Tibial artery (tissue), 4 donors: ENCODE data around the gene WBP2NL.
"Not testable (repeated sequence)": the region's sequence is repeated elsewhere in the genome, so short reads cannot be mapped to it uniquely, and the experiment has no call there.

ENCODE experiments used
- DNase-seq, 2 donors: peaks; one replicate each; pipeline ENCODE4 v3.0.0-alpha.2; 2019
- H3K27ac ChIP-seq, 2 donors: fragments of 200-600 bp; sonication (generic) in 1 of 2; 1 replicate in 1 of 2; 2 replicates in 1 of 2; pipeline ENCODE4 v1.5.1; 2018 to 2019; ENCODE audit warnings: mild to moderate bottlenecking in 1 of 2
- H3K27me3 ChIP-seq, 2 donors: fragments of 200-600 bp; sonication (generic) in 1 of 2; one replicate each; pipeline versions ENCODE4 v1.5.1 to v1.6.0; 2016 to 2019
- H3K36me3 ChIP-seq, 3 donors: fragments of 200-600 bp; sonication (generic) in 2 of 3; one replicate each; pipeline ENCODE4 v1.5.1; 2016 to 2019; ENCODE audit warnings: mild to moderate bottlenecking in 2 of 3
- H3K4me1 ChIP-seq, 4 donors: fragments of 200-600 bp; sonication (generic) in 2 of 4; 1 replicate in 3 of 4; 2 replicates in 1 of 4; pipeline ENCODE4 v1.5.1; 2016 to 2019
- H3K4me3 ChIP-seq, 2 donors: fragments of 200-600 bp; sonication (generic) in 1 of 2; 1 replicate in 1 of 2; 2 replicates in 1 of 2; pipeline ENCODE4 v1.5.1; 2018 to 2019; ENCODE audit warnings: mild to moderate bottlenecking in 2 of 2
- H3K9me3 ChIP-seq, 3 donors: fragments of 200-600 bp; sonication (generic) in 1 of 3; one replicate each; pipeline ENCODE4 v1.5.1; 2016 to 2019
- intact Hi-C: fragments of 100-400 bp; cut with DNase I; formaldehyde crosslinking; loops from one replicate; pipeline ENCODE4 v1.15.0; 2023; ENCODE audit warnings: low total_unique reads
- TF ChIP-seq, protein P1 (sequence below), 2 experiments: fragments of 200-600 bp in 1 of 2; fragments of 450-650 bp in 1 of 2; IDR thresholded peaks; one replicate each; pipeline ENCODE4 v1.5.1; 2017 to 2019; ENCODE audit warnings: antibody characterized with exemption in 2 of 2, mild to moderate bottlenecking in 1 of 2, moderate library complexity in 1 of 2

WBP2NL gene

DNA sequence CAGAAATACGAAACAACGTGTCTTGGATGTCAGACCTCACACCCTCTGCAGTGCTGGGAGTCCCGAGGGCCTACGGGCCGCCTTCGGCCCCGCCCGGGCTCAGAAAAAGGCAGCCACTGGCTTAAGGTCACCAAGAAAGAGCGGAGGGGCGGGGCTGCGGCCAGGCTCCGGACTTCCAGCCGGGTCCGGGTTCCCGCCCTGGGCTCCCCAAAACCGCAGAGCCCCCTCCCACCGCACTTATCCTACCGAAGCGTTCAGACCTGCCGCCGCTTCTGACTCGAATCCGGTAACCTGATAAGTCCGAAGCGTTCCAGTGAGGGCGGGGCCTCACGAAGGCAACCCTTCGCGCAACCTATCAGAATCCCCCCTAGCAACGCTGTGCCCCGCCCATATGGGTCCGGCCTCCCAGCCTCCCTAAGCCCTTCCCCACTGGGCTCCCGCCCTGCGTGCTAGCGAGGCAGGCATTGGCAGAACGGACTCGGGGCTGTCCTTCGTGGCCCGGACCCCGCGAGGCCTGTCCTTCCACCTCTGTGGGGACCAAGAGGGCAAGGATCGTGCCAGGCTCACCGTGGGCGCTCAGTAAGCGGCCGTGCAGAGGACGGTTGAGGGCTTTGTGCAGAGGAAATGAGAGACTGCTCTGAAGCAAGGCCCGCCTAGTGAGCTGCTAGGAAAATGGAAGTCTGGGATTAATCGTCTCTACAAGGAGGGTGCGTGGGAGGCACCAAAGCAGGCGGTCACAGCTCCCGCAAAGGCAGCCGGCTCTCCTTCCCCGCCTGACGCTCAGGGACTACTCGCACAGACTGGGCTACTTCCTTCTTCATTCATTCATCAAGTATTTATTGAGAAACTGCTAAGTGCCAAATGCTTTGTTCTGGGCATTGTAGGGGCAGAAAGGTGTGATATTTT lies 72.2 kb downstream of the WBP2NL start, which contains the start of gene NAGA:
TSS of gene NAGA (minus strand) at position 296 of the 906 bp plus-strand sequence. CDS start 515 bp downstream, outside the sequence.
- H3K27me3 ChIP-seq = no peaks in the 10 kb centered on the region
- intact Hi-C loops = loop anchor here (10.0 kb wide), 1 partner anchor 236 kb away; the partner anchor contains the start of gene SREBF2

DNA sequence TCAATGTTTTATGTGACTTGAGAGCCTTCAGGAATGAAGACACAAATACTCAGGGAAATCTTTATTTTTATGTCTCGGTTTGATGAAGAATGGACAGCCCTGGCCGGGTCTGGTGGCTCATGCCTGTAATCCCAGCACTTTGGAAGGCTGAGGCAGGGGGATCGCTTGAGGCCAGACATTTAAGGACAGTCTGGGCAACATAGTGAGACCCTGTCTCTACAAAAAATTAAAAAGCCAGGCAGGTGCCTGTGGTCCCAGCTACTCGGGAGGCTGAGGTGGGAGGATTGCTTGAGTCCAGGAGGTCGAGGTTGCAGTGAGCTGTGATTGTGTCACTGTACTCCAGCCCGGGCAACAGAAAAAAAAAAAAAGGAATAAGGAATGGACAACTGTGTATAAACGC lies 72.9 kb downstream of the WBP2NL start:
- H3K36me3 ChIP-seq = peaks cover 1 to 30% (median 19%) of the 10 kb centered on the region in 3 donors
- not testable (repeated sequence) for DNase-seq, H3K9me3 ChIP-seq, H3K27me3 ChIP-seq
- peaks cover 0 to 42% (median 29%) of the 10 kb centered on the region in 4 donors for H3K4me1 ChIP-seq
- H3K27ac ChIP-seq = peak overlapping the region; percentile 81 to 83
- intact Hi-C loops = loop anchor here (10.0 kb wide), 1 partner anchor 237 kb away; the partner anchor contains the start of gene SREBF2
- peak overlapping the region; percentile 53 to 81 for H3K4me3 ChIP-seq

More for the DNA sequence above, 72.2 kb downstream of the WBP2NL start, which contains the start of gene NAGA:
- Histone ChIP-seq H3K36me3 (peaks cover 9 to 30% (median 26%) of the 10 kb centered on the region in 3 donors), H3K9me3 (no peaks in the 10 kb centered on the region), H3K27ac (peak within 1 kb of the TSS; percentile 81 to 83), H3K4me1 (peaks cover 0 to 41% (median 29%) of the 10 kb centered on the region in 4 donors), H3K4me3 (peak within 1 kb of the TSS; percentile 53 to 81)
- DNase-seq = peak; percentile 97 to 99
- TF ChIP-seq, protein P1, sequence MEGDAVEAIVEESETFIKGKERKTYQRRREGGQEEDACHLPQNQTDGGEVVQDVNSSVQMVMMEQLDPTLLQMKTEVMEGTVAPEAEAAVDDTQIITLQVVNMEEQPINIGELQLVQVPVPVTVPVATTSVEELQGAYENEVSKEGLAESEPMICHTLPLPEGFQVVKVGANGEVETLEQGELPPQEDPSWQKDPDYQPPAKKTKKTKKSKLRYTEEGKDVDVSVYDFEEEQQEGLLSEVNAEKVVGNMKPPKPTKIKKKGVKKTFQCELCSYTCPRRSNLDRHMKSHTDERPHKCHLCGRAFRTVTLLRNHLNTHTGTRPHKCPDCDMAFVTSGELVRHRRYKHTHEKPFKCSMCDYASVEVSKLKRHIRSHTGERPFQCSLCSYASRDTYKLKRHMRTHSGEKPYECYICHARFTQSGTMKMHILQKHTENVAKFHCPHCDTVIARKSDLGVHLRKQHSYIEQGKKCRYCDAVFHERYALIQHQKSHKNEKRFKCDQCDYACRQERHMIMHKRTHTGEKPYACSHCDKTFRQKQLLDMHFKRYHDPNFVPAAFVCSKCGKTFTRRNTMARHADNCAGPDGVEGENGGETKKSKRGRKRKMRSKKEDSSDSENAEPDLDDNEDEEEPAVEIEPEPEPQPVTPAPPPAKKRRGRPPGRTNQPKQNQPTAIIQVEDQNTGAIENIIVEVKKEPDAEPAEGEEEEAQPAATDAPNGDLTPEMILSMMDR (IDR thresholded peaks at IDR 0.05) = no peak

DNA sequence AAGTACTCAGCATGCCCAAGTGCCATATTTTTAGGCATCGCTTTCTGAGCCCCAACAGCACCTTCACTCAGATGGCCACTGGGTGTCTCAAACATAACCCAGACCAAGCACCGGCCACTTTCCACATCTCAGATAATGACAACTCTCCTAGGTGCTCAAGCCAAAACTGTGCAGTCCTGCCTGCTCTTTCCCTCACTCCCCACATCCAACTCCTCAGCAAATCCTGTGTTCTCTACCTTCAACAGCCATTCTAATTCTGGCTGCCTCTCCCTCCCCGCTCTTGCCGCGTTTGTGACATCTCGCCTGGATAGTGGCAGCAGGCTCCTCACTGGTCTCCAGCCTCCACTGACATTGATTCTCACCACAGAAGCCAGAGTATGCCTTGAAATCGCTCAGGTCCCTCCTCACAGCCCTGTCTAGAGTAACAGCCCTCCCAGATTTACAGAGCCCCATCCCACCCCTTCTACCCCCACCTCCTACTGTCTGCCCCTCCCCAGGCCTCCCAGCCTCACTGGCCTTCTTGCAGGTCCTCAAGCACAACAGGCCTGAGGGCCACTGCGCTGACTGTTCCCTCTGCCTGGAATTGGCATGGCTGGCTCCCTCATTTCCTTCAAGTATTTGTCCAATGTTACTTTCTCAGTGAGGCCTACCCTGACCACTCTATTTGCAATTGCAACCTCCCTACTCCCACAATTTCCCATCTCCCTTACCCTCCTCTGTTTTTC lies 74.2 kb downstream of the WBP2NL start:
- Histone ChIP-seq H3K27ac (no peak overlapping the region), H3K4me1 (peaks cover 0 to 51% (median 33%) of the 10 kb centered on the region in 4 donors), H3K4me3 (no peak overlapping the region), H3K36me3 (peaks cover 0 to 27% (median 15%) of the 10 kb centered on the region in 3 donors), H3K27me3 (no peaks in the 10 kb centered on the region), H3K9me3 (no peaks in the 10 kb centered on the region)
- intact Hi-C loops = loop anchor here (10.0 kb wide), 1 partner anchor 238 kb away; the partner anchor contains the start of gene SREBF2
- DNase-seq = no peak
- TF ChIP-seq, protein P1 (IDR thresholded peaks at IDR 0.05) = no peak

DNA sequence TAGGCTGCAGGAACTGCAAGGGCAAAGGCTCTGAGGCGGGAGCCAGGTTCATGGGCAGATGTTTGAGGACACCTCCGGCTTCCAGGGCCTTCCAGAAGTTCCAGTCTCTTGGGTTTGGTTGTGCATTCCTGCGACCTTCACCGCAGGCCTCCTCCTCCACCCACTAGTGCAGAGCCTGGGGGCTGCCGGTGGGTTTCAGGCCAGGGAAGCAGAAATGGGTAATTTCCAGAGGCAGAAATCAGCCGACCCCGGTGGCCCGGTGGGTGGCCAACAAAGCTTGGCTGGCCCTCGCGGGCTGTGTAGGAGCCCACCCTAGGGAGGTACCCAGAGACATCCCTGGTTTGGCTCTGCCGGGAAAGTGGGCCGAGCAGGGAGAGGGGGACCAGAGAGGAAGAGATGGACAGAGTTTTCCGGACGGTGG lies 75.0 kb downstream of the WBP2NL start:
- no peak for DNase-seq
- peak overlapping the region; percentile 73 to 82 for H3K4me3 ChIP-seq
- H3K4me1 ChIP-seq = peaks cover 0 to 60% (median 42%) of the 10 kb centered on the region in 4 donors

DNA sequence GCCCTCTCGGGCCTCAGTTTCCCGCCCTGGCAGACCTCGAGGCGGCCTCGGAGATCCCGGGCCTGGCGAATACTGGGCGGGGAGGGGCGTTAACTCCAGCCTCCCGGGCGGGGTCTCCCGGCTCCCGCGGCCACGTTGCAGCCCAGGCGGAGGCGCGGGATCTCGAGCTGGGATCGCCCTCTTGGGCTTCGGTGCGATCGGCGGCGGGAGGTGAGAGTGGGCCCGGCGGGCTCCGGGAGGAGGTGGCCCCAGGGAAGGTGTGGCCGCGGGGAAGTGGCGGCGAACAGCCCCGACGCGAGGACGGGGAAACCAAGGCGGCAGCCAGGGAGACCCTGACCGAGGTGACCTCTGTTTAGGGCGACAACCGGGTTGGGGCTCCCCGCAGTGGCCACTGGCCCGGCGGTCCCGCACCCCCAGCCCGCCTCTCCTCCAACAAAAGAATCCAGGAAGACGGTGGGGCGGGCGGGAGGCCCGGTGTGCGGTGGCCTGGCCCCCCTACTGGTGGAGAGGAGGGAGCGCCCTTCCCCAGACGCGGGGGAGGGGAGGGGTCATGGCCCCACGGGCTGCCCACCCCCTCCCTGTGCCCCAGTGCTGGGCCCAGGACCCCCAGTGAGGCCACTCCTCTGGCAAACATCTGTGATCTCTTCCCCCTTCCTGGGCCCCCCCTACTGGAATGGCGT lies 75.7 kb downstream of the WBP2NL start, which contains the start of gene PHETA2:
TSS of gene PHETA2 (plus strand) at position 117 of the 680 bp plus-strand sequence. CDS start 3,046 bp downstream, outside the sequence.
- Histone ChIP-seq H3K9me3 (no peaks in the 10 kb centered on the region), H3K27ac (peak within 1 kb of the TSS; percentile 96 to 97), H3K27me3 (no peaks in the 10 kb centered on the region), H3K4me3 (peak within 1 kb of the TSS; percentile 73 to 82), H3K36me3 (peaks cover 0 to 22% (median 9%) of the 10 kb centered on the region in 3 donors), H3K4me1 (peaks cover 0 to 63% (median 47%) of the 10 kb centered on the region in 4 donors)
- TF ChIP-seq, protein P1 (IDR thresholded peaks at IDR 0.05) = peak; percentile 51 to 54
- intact Hi-C loops = loop anchor here (10.0 kb wide), 1 partner anchor 239 kb away; the partner anchor contains the start of gene SREBF2
- DNase-seq = peak in 1 of 2 donors; percentile 78

More for the DNA sequence above, 75.0 kb downstream of the WBP2NL start:
- Histone ChIP-seq H3K27me3 (no peaks in the 10 kb centered on the region), H3K9me3 (no peaks in the 10 kb centered on the region), H3K36me3 (peaks cover 0 to 22% (median 9%) of the 10 kb centered on the region in 3 donors), H3K27ac (peak overlapping the region; percentile 96 to 97)
- TF ChIP-seq, protein P1 (IDR thresholded peaks at IDR 0.05) = no peak
- intact Hi-C loops = loop anchor here (10.0 kb wide), 1 partner anchor 239 kb away; the partner anchor contains the start of gene SREBF2
